KOPT-K1 (cell line): ENCODE data around the gene BAHCC1.
A peak's percentile ranks its signal among the peaks of the same experiment; 100 is the strongest.

Experiments used
- H3K27ac ChIP-seq: fragments of 200-600 bp; sonication (generic); 2 replicates; pipeline ENCODE4 v1.5.1; 2016; ENCODE audit warnings: antibody characterized with exemption, mild to moderate bottlenecking, low read depth, low read length; ENCODE audit not compliant: poor library complexity, severe bottlenecking
- H3K36me3 ChIP-seq: fragments of 200-600 bp; sonication (generic); 2 replicates; pipeline ENCODE4 v1.5.1; 2017; ENCODE audit warnings: antibody characterized with exemption, mild to moderate bottlenecking, low read length, moderate library complexity; ENCODE audit not compliant: insufficient read depth
- H3K9me3 ChIP-seq: fragments of 200-600 bp; sonication (generic); 2 replicates; pipeline ENCODE4 v1.5.1; 2017; ENCODE audit warnings: antibody characterized with exemption, low read length, mild to moderate bottlenecking; ENCODE audit not compliant: insufficient read depth, poor library complexity, severe bottlenecking

The BAHCC1 gene

GRCh38 chr17:81456091-81456490 is 60.8 kb downstream of the BAHCC1 start:
- Histone ChIP-seq H3K9me3 (no peaks in the 10 kb centered on the region), H3K27ac (peak overlapping the region; percentile 97), H3K36me3 (peaks cover 87% of the 10 kb centered on the region)

- Histone ChIP-seq H3K27ac (peak overlapping the region; percentile 97), H3K36me3 (peaks cover 87% of the 10 kb centered on the region), H3K9me3 (no peaks in the 10 kb centered on the region)
Measured at GRCh38 chr17:81456798-81457197, 61.5 kb downstream of the BAHCC1 start.

- Histone ChIP-seq H3K9me3 (no peaks in the 10 kb centered on the region), H3K27ac (peak overlapping the region; percentile 97), H3K36me3 (peaks cover 87% of the 10 kb centered on the region)
Measured at GRCh38 chr17:81457401-81457800, 62.1 kb downstream of the BAHCC1 start.

GRCh38 chr17:81457917-81458555 is 62.8 kb downstream of the BAHCC1 start:
- Histone ChIP-seq H3K36me3 (peaks cover 87% of the 10 kb centered on the region), H3K27ac (peak overlapping the region; percentile 49), H3K9me3 (no peaks in the 10 kb centered on the region)

GRCh38 chr17:81458628-81459027 is 63.4 kb downstream of the BAHCC1 start:
- no peaks in the 10 kb centered on the region for H3K9me3 ChIP-seq
- H3K27ac ChIP-seq = peak overlapping the region; percentile 49
- H3K36me3 ChIP-seq = peaks cover 87% of the 10 kb centered on the region

GRCh38 chr17:81459224-81459623 is 64.0 kb downstream of the BAHCC1 start:
- H3K36me3 ChIP-seq = peaks cover 93% of the 10 kb centered on the region
- H3K27ac ChIP-seq = peak overlapping the region; percentile 49

DNA sequence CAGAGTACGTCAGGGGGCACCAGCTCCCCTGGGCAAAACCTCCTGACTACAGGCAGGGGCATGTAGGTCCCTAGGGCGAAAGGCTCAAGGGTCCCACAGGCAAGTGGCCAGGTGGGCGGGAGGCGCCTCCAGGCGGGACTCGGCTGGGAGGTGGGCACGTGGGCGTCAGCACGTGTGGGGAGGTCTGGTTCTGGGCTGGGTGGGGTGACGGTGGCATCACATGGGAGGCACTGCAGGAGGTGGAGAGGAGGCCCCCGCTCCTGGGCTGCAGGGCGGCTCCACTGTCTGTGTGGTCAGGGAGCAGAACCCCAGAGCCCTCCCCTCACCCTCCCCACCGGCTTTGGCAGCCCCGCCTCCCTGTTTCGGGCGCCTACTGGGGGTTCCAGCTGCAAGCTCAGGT is 64.6 kb downstream of the BAHCC1 start:
- Histone ChIP-seq H3K27ac (peak overlapping the region; percentile 49), H3K9me3 (no peaks in the 10 kb centered on the region), H3K36me3 (peaks cover 97% of the 10 kb centered on the region)

More at GRCh38 chr17:81459224-81459623, 64.0 kb downstream of the BAHCC1 start:
- no peaks in the 10 kb centered on the region for H3K9me3 ChIP-seq

GRCh38 chr17:81460856-81461460 is 65.7 kb downstream of the BAHCC1 start:
- H3K27ac ChIP-seq = peak overlapping the region; percentile 49
- peaks cover 98% of the 10 kb centered on the region for H3K36me3 ChIP-seq
- no peaks in the 10 kb centered on the region for H3K9me3 ChIP-seq

DNA sequence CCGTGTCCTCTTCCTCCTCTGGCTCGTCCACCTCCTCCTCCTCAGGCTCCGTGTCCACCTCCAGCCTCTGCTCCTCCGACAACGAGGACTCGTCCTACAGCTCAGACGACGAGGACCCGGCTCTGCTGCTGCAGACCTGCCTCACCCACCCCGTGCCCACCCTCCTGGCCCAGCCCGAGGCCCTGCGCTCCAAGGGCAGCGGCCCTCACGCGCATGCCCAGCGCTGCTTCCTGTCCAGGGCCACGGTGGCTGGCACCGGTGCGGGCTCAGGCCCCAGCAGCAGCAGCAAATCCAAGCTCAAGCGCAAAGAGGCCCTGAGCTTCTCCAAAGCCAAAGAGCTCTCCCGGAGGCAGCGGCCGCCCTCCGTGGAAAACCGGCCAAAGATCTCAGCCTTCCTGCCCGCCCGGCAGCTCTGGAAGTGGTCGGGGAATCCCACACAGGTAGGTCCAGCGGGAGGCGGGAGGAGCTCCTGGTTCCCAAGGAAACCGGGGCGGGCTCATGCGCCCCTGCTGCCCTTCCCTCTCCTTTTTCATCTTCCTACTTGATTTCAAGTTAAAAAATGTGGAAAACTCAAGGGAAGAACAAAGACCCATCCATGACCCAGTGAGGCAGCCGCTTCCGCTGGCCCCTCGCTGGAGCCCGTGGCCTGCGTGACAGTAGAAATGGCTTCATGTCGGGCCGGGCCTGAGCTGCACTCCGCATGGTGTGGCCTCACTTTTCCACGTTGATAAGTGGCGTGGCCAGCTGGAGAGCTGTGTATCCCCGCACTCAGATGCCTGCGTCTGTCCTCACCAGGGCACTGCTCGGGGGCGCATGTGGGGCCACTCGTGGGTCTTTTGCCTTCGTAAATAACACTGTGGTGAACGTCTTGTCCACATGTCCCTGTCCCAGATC is 66.6 kb downstream of the BAHCC1 start:
- H3K9me3 ChIP-seq = no peaks in the 10 kb centered on the region
- no peak overlapping the region for H3K27ac ChIP-seq
- peaks cover 98% of the 10 kb centered on the region for H3K36me3 ChIP-seq

DNA sequence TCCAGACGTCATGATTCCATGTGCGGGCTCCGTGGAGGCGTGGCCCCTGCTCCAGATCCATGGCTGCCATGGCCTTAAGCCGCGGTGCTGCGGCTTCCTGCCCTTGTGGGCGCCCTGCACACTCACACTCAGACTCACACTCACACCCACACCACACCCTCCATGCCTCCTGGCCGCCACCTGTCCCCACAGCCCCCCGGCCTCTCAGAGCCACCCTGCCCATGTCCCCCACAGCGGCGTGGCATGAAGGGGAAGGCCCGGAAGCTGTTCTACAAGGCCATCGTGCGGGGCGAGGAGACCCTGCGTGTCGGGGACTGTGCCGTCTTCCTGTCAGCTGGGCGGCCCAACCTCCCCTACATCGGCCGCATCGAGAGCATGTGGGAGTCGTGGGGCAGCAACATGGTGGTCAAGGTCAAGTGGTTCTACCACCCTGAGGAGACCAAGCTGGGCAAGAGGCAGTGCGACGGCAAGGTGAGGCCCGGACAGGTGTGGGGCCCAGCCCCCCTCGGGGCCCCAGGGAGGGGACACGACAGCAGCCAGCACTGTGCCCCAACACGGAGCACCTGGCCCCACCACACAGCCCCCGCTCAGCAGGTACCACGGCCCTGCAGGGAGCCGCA is 67.4 kb downstream of the BAHCC1 start:
- Histone ChIP-seq H3K36me3 (peaks cover 98% of the 10 kb centered on the region), H3K9me3 (no peaks in the 10 kb centered on the region), H3K27ac (no peak overlapping the region)

DNA sequence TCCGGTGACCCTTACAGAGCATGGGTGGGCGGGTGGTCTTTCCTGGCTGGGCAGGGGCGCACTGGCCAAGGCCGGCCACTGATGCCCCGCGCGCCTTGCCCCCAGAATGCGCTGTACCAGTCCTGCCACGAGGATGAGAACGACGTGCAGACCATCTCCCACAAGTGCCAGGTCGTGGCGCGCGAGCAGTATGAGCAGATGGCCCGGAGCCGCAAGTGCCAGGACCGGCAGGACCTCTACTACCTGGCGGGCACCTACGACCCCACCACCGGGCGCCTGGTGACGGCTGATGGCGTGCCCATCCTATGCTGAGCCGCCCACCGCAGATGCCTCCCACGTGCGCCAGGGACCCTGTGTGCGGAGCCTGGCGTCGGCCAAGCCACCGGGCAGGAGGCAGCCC is 68.2 kb downstream of the BAHCC1 start:
- Histone ChIP-seq H3K36me3 (peaks cover 100% of the 10 kb centered on the region), H3K27ac (no peak overlapping the region), H3K9me3 (no peaks in the 10 kb centered on the region)

GRCh38 chr17:81464586-81464985 is 69.3 kb downstream of the BAHCC1 start:
- H3K27ac ChIP-seq = no peak overlapping the region
- peaks cover 100% of the 10 kb centered on the region for H3K36me3 ChIP-seq
- H3K9me3 ChIP-seq = no peaks in the 10 kb centered on the region

- Histone ChIP-seq H3K27ac (no peak overlapping the region), H3K36me3 (peaks cover 98% of the 10 kb centered on the region), H3K9me3 (no peaks in the 10 kb centered on the region)
Measured at GRCh38 chr17:81465910-81466309, 70.7 kb downstream of the BAHCC1 start.

DNA sequence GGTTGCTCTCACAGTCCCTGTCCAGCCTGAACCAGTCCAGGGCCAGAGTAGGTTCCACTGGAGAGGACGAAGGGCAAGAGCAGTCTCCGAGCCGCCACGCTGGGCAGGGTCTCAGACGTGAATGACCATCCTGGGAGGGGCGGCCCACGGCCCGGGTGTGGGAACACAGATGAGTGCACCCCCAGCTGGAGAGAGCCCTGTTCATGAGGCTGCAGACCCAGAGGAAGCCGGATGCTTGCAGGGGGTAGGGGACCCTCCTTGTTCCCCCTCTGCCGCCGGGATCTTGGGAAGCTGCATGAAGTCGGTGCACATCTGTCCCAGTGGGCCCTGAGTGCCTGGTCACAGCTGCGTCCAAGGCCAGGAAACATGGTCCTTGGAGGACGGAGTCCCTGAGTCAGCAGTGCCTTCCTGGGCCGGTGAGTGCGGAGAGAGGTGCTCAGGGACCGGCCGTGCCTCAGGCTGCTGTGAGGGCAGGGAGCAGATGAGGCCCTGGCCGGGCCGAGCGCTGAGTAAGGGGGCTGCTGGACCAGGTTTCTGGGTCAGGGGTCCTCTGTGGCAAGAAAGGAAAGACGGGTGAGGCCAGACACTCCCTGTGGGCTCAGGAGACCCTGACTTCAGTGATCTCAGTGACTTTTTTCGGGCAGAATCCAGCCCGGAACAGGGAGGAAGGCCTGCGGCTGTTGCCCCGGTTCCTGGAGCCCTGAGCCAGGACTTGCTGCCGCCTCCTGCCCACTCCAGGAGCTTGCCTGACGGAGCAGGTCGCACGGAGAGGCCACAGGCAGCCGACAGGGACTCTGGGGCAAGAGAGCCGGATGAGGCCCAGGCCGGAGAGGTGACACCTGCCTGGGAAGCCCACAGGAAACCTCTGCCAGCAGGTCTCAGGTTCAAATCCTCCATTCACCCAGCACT is 71.6 kb downstream of the BAHCC1 start:
- Histone ChIP-seq H3K36me3 (peaks cover 90% of the 10 kb centered on the region), H3K27ac (no peak overlapping the region), H3K9me3 (no peaks in the 10 kb centered on the region)
